ENCODE results near the gene SLC5A4. TPM values are rescaled to one million over a fixed set of nuclear protein-coding genes. Genes with fewer than 3 reads are reported as not detected.

Gene SLC5A4
- total RNA-seq, 1 experiment from 2014 or later: not detected

- no peak for TF ChIP-seq EZH2 (IDR thresholded peaks at IDR 0.05; ENCODE audit: low read depth)
- TF ChIP-seq CTCF (conservative IDR thresholded peaks at IDR 0.05): no peak
- Histone ChIP-seq H3K9me2 (ENCODE audit: insufficient read depth) (no peaks in the 10 kb centered on the region), H2AFZ (no peak overlapping the region), H3F3A (ENCODE audit: insufficient read depth, low read depth) (no peaks in the 10 kb centered on the region), H3K4me3 (no peak overlapping the region), H3K79me2 (ENCODE audit: low read depth) (no peaks in the 10 kb centered on the region), H3K36me3 (ENCODE audit: low read depth) (no peaks in the 10 kb centered on the region), H3K27ac (no peak overlapping the region), H3K4me1 (replicated peaks; ENCODE audit: insufficient read depth) (no peaks in the 10 kb centered on the region), H3K4me2 (no peak overlapping the region), H3K27me3 (ENCODE audit: insufficient read depth, low read depth) (peaks cover 100% of the 10 kb centered on the region), H4K20me1 (ENCODE audit: insufficient read depth) (no peaks in the 10 kb centered on the region; the same call in 1 of the 2 replicates), H3K9me3 (ENCODE audit: insufficient read depth, low read depth) (no peaks in the 10 kb centered on the region)
- BruUV-seq (replicated peaks): no TSS peak
- ChIA-PET POLR2A (ENCODE audit: unreplicated experiment) (no interaction called here), CTCF (no interaction called here)
- intact Hi-C loops (cut with micrococcal nuclease; ENCODE audit: unreplicated experiment): no loop called here
- DNase-seq: no peak
Measured at GRCh38 chr22:32232191-32232830, 22.8 kb downstream of the SLC5A4 start.

- Histone ChIP-seq H3K9me3 (ENCODE audit: insufficient read depth, low read depth) (no peaks in the 10 kb centered on the region), H3K36me3 (ENCODE audit: low read depth) (no peaks in the 10 kb centered on the region), H4K20me1 (ENCODE audit: insufficient read depth) (no peaks in the 10 kb centered on the region), H3K4me3 (no peak overlapping the region), H3K79me2 (ENCODE audit: low read depth) (no peaks in the 10 kb centered on the region), H3K4me2 (no peak overlapping the region), H3K4me1 (replicated peaks; ENCODE audit: insufficient read depth) (no peaks in the 10 kb centered on the region), H3K27ac (no peak overlapping the region), H3F3A (ENCODE audit: insufficient read depth, low read depth) (no peaks in the 10 kb centered on the region), H2AFZ (no peak overlapping the region), H3K9me2 (ENCODE audit: insufficient read depth) (no peaks in the 10 kb centered on the region), H3K27me3 (ENCODE audit: insufficient read depth, low read depth) (peaks cover 96% of the 10 kb centered on the region)
- intact Hi-C loops (cut with micrococcal nuclease; ENCODE audit: unreplicated experiment): no loop called here
- no TSS peak for BruUV-seq (replicated peaks)
- DNase-seq: no peak
- no peak for TF ChIP-seq CTCF (conservative IDR thresholded peaks at IDR 0.05)
- TF ChIP-seq EZH2 (IDR thresholded peaks at IDR 0.05; ENCODE audit: low read depth): no peak
- POLR2A ChIA-PET (ENCODE audit: unreplicated experiment): no interaction called here
- CTCF ChIA-PET: no interaction called here
Measured at GRCh38 chr22:32226326-32227104, 28.6 kb downstream of the SLC5A4 start.

- Histone ChIP-seq H2AFZ (no peak overlapping the region), H3K27ac (no peak overlapping the region), H3K9me3 (ENCODE audit: insufficient read depth, low read depth) (no peaks in the 10 kb centered on the region), H3K27me3 (ENCODE audit: insufficient read depth, low read depth) (peaks cover 86% of the 10 kb centered on the region), H4K20me1 (ENCODE audit: insufficient read depth) (no peaks in the 10 kb centered on the region), H3K79me2 (ENCODE audit: low read depth) (no peaks in the 10 kb centered on the region), H3K9me2 (ENCODE audit: insufficient read depth) (no peaks in the 10 kb centered on the region), H3K4me2 (no peak overlapping the region), H3K4me3 (no peak overlapping the region), H3K36me3 (ENCODE audit: low read depth) (no peaks in the 10 kb centered on the region), H3F3A (ENCODE audit: insufficient read depth, low read depth) (no peaks in the 10 kb centered on the region), H3K4me1 (replicated peaks; ENCODE audit: insufficient read depth) (no peaks in the 10 kb centered on the region)
- BruUV-seq (replicated peaks): no TSS peak
- intact Hi-C loops (cut with micrococcal nuclease; ENCODE audit: unreplicated experiment): no loop called here
- POLR2A ChIA-PET (ENCODE audit: unreplicated experiment): no interaction called here
- no peak for DNase-seq
- CTCF ChIA-PET: no interaction called here
- TF ChIP-seq EZH2 (IDR thresholded peaks at IDR 0.05; ENCODE audit: low read depth) (no peak), CTCF (conservative IDR thresholded peaks at IDR 0.05) (no peak)
Measured at GRCh38 chr22:32222991-32223390, 32.2 kb downstream of the SLC5A4 start.
